GM18526 (cell line): ENCODE measurements around the gene PPP2R5E.

Experiments
- POLR2A ChIP-seq: IDR thresholded peaks from 3 replicates; pipeline ENCODE4 v1.6.1; 2011; ENCODE audit not compliant: insufficient read length; ENCODE audit errors: extremely low read depth

Gene PPP2R5E

GRCh38 chr14:63459738-63460137 is 83.4 kb downstream of the PPP2R5E start:
- TF ChIP-seq POLR2A: no peak

- TF ChIP-seq POLR2A: no peak
These were observed 85.7 kb downstream of the PPP2R5E start for GRCh38 chr14:63457498-63457897.

GRCh38 chr14:63454863-63455622 is 88.1 kb downstream of the PPP2R5E start:
- TF ChIP-seq POLR2A: no peak

- TF ChIP-seq POLR2A: no peak
These were observed 88.7 kb downstream of the PPP2R5E start for GRCh38 chr14:63454436-63454835.

- TF ChIP-seq POLR2A: no peak
These were observed 89.7 kb downstream of the PPP2R5E start for GRCh38 chr14:63453443-63453936.

GRCh38 chr14:63452796-63453195 is 90.4 kb downstream of the PPP2R5E start:
- no peak for TF ChIP-seq POLR2A

GRCh38 chr14:63448841-63449240 is 94.3 kb downstream of the PPP2R5E start:
- no peak for TF ChIP-seq POLR2A

- TF ChIP-seq POLR2A: no peak
These were observed 98.6 kb downstream of the PPP2R5E start for GRCh38 chr14:63444588-63444987.

- no peak for TF ChIP-seq POLR2A
These were observed 99.2 kb downstream of the PPP2R5E start for GRCh38 chr14:63443988-63444387.

GRCh38 chr14:63443361-63443760 is 99.8 kb downstream of the PPP2R5E start:
- TF ChIP-seq POLR2A: no peak

GRCh38 chr14:63438065-63438757 is 105.0 kb downstream of the PPP2R5E start:
- no peak for TF ChIP-seq POLR2A

GRCh38 chr14:63436286-63437098 is 106.7 kb downstream of the PPP2R5E start:
- TF ChIP-seq POLR2A: no peak

- TF ChIP-seq POLR2A: no peak
These were observed 107.3 kb downstream of the PPP2R5E start for GRCh38 chr14:63435838-63436237.

GRCh38 chr14:63435204-63435603 is 108.0 kb downstream of the PPP2R5E start:
- no peak for TF ChIP-seq POLR2A

- no peak for TF ChIP-seq POLR2A
These were observed 110.2 kb downstream of the PPP2R5E start for GRCh38 chr14:63432888-63433552.
